Astrocyte (in vitro differentiated cells and primary cell): ENCODE results near the gene PRPS1.

Source experiments
- EZH2 ChIP-seq: IDR thresholded peaks from 2 replicates; pipeline ENCODE4 v1.6.1; 2012; ENCODE audit warnings: mild to moderate bottlenecking, low read length, inconsistent platforms; ENCODE audit not compliant: insufficient read depth
- TF ChIP-seq, protein P1 (sequence below): IDR thresholded peaks from 2 replicates; pipeline ENCODE4 v1.5.1; 2011; ENCODE audit warnings: low read depth, mild to moderate bottlenecking, inconsistent platforms, low read length, moderate library complexity; ENCODE audit not compliant: insufficient read depth

DNA sequence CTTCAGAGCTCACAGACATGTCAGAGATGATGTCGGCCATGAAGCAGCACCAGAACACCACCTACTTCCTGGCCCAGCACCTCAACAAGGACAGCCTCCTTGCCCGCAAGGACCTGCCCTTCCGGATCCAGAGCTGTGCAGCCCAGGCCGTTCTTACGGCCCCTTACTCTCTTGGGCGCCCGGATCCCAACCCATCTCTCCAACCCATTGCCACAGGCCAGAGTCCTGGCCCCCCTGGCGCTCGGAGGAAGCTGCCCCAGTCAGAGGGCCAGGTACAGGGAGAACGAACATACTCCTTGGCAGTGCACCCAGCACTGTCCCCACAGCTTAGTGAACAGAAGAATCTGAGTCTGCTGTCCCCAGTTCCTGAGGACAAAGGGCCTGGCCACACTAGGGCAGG is 27.9 kb upstream of the PRPS1 start:
- TF ChIP-seq, protein P1, sequence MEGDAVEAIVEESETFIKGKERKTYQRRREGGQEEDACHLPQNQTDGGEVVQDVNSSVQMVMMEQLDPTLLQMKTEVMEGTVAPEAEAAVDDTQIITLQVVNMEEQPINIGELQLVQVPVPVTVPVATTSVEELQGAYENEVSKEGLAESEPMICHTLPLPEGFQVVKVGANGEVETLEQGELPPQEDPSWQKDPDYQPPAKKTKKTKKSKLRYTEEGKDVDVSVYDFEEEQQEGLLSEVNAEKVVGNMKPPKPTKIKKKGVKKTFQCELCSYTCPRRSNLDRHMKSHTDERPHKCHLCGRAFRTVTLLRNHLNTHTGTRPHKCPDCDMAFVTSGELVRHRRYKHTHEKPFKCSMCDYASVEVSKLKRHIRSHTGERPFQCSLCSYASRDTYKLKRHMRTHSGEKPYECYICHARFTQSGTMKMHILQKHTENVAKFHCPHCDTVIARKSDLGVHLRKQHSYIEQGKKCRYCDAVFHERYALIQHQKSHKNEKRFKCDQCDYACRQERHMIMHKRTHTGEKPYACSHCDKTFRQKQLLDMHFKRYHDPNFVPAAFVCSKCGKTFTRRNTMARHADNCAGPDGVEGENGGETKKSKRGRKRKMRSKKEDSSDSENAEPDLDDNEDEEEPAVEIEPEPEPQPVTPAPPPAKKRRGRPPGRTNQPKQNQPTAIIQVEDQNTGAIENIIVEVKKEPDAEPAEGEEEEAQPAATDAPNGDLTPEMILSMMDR, result no peak
- TF ChIP-seq EZH2, result no peak
